PC-3 (cell line): ENCODE measurements around the gene C11orf21. TPM values are rescaled to one million over a fixed set of nuclear protein-coding genes. Genes with fewer than 3 reads are reported as not detected.

Source experiments
- ATAC-seq: fragments of 200-7000 bp; cut with Tn5 transposase; 2 replicates; pipeline ENCODE4 v1.9.1; 2020; ENCODE audit warnings: mild to moderate bottlenecking, moderate library complexity
- BruUV-seq: library from RNA; stranded (reverse); fragments of 400-500 nt; replicated peaks from 2 replicates; lab custom pipeline; 2021; lab: Mats Ljungman, UMichigan
- CTCF ChIA-PET: fragments of 300-600 bp; sonication (Branson Sonifier 250); formaldehyde crosslinking; loops from one replicate; lab custom pipeline; 2022; ENCODE audit warnings: antibody characterized with exemption; lab: Charles Lee
- POLR2A ChIA-PET: fragments of 300-600 bp; sonication (Branson Sonifier 250); formaldehyde crosslinking; loops from one replicate; lab custom pipeline; 2022; ENCODE audit warnings: antibody characterized with exemption; ENCODE audit not compliant: unreplicated experiment; lab: Charles Lee
- DNase-seq: peaks from one replicate; pipeline ENCODE4 v3.0.0-alpha.2; 2015
- H2AFZ ChIP-seq: fragments of 300-600 bp; sonication (generic); 2 replicates; pipeline ENCODE4 v1.6.0; 2016; ENCODE audit warnings: antibody characterized with exemption, low read length
- H3F3A ChIP-seq: fragments of 300-600 bp; sonication (generic); one replicate; pipeline ENCODE4 v1.6.0; 2017; ENCODE audit warnings: antibody characterized with exemption, low read length, control low read depth, mild to moderate bottlenecking; ENCODE audit not compliant: unreplicated experiment
- H3K27ac ChIP-seq: fragments of 300-600 bp; sonication (generic); 2 replicates; pipeline ENCODE4 v1.5.1; 2016; ENCODE audit warnings: mild to moderate bottlenecking, low read length
- H3K27me3 ChIP-seq: fragments of 300-600 bp; sonication (generic); 2 replicates; pipeline ENCODE4 v1.6.1; 2016; ENCODE audit warnings: low read length, mixed read lengths
- H3K36me3 ChIP-seq: fragments of 300-600 bp; sonication (generic); 2 replicates; pipeline ENCODE4 v1.6.1; 2016; ENCODE audit warnings: low read depth, mixed run types, low read length, mixed read lengths
- H3K4me1 ChIP-seq: fragments of 300-600 bp; sonication (generic); 2 replicates; pipeline ENCODE4 v1.5.1; 2016; ENCODE audit warnings: low read length; ENCODE audit not compliant: insufficient read depth
- H3K4me2 ChIP-seq: fragments of 300-600 bp; sonication (generic); 2 replicates; pipeline ENCODE4 v1.6.0; 2016; ENCODE audit warnings: low read length
- H3K4me3 ChIP-seq: fragments of 300-600 bp; sonication (generic); 2 replicates; pipeline ENCODE4 v1.5.1; 2016; ENCODE audit warnings: mild to moderate bottlenecking, low read length, mixed read lengths
- H3K79me2 ChIP-seq: fragments of 300-600 bp; sonication (generic); 2 replicates; pipeline ENCODE4 v1.6.1; 2017; ENCODE audit warnings: low read length, mixed read lengths
- H3K9ac ChIP-seq: fragments of 300-600 bp; sonication (generic); 2 replicates; pipeline ENCODE4 v1.6.0; 2016; ENCODE audit warnings: mild to moderate bottlenecking, low read length
- H3K9me2 ChIP-seq: fragments of 300-600 bp; sonication (generic); replicated peaks from 2 replicates; pipeline ENCODE4 v1.6.1; 2016; ENCODE audit warnings: mixed run types, low read length, mixed read lengths
- H3K9me3 ChIP-seq: fragments of 300-600 bp; sonication (generic); 2 replicates; pipeline ENCODE4 v1.6.1; 2016; ENCODE audit warnings: low read length, mixed read lengths
- H4K20me1 ChIP-seq: fragments of 300-600 bp; sonication (generic); 2 replicates; pipeline ENCODE4 v1.6.1; 2016; ENCODE audit warnings: low read length, mixed read lengths
- CTCF ChIP-seq: fragments of 300-600 bp; sonication (generic); conservative IDR thresholded peaks from 2 replicates; pipeline ENCODE4 v1.5.1; 2017; ENCODE audit warnings: antibody characterized with exemption, low read depth, mild to moderate bottlenecking, low read length
- EZH2 ChIP-seq: fragments of 300-600 bp; sonication (generic); IDR thresholded peaks from one replicate; pipeline ENCODE4 v1.6.1; 2017; ENCODE audit warnings: antibody characterized with exemption, mild to moderate bottlenecking, low read length; ENCODE audit not compliant: unreplicated experiment
- EZH2phosphoT487 ChIP-seq: fragments of 300-600 bp; sonication (generic); IDR thresholded peaks from 2 replicates; pipeline ENCODE4 v1.6.1; 2018; ENCODE audit warnings: mild to moderate bottlenecking, antibody characterized with exemption, low read length, borderline replicate concordance
- intact Hi-C: fragments of 100-400 bp; cut with micrococcal nuclease; formaldehyde crosslinking; loops from 2 replicates; pipeline ENCODE4 v1.9.0; 2023
- total RNA-seq: library from RNA; depleted of rRNA; stranded (reverse); fragments of >200 nt; gene quantifications from 2 replicates; pipeline ENCODE4 v1.2.3, GENCODE V29; 2014

Gene C11orf21
- total RNA-seq, 1 experiment from 2014 or later, result not detected

GRCh38 chr11:2318123-2318522 is 16.4 kb upstream of the C11orf21 start:
- H3K36me3 ChIP-seq, result no peaks in the 10 kb centered on the region
- no peaks in the 10 kb centered on the region for H3K4me1 ChIP-seq
- H3F3A ChIP-seq, result no peaks in the 10 kb centered on the region
- no peaks in the 10 kb centered on the region for H4K20me1 ChIP-seq
- H3K79me2 ChIP-seq, result no peaks in the 10 kb centered on the region
- BruUV-seq, result no TSS peak
- no peaks in the 10 kb centered on the region for H3K9me2 ChIP-seq
- no peaks in the 10 kb centered on the region for H3K9me3 ChIP-seq
- no peak overlapping the region for H3K4me3 ChIP-seq
- H3K4me2 ChIP-seq, result no peak overlapping the region
- ATAC-seq (no peak), DNase-seq (no peak)
- H2AFZ ChIP-seq, result no peak overlapping the region
- H3K27me3 ChIP-seq, result no peaks in the 10 kb centered on the region
- H3K9ac ChIP-seq, result no peak overlapping the region
- H3K27ac ChIP-seq, result no peak overlapping the region
- intact Hi-C loops, result no loop called here
- no peak for TF ChIP-seq EZH2phosphoT487
- TF ChIP-seq CTCF, result no peak
- no peak for TF ChIP-seq EZH2
- ChIA-PET CTCF (no interaction called here), POLR2A (interaction anchor here (0.6 kb wide), 1 partner anchor 103 kb away, joined by 3 read pairs; no protein-coding TSS in a partner anchor)

GRCh38 chr11:2317354-2318050 is 15.8 kb upstream of the C11orf21 start:
- Histone ChIP-seq H3K4me2 (no peak overlapping the region), H2AFZ (no peak overlapping the region), H3K9ac (no peak overlapping the region), H3K27me3 (no peaks in the 10 kb centered on the region), H4K20me1 (no peaks in the 10 kb centered on the region), H3K9me2 (no peaks in the 10 kb centered on the region), H3K79me2 (no peaks in the 10 kb centered on the region), H3K9me3 (no peaks in the 10 kb centered on the region), H3K4me3 (no peak overlapping the region), H3F3A (no peaks in the 10 kb centered on the region), H3K36me3 (no peaks in the 10 kb centered on the region), H3K4me1 (peaks cover 3% of the 10 kb centered on the region), H3K27ac (no peak overlapping the region)
- ChIA-PET POLR2A (no interaction called here), CTCF (no interaction called here)
- DNase-seq (no peak), ATAC-seq (no peak)
- intact Hi-C loops, result no loop called here
- BruUV-seq, result no TSS peak
- TF ChIP-seq EZH2phosphoT487 (no peak), CTCF (no peak), EZH2 (no peak)

- no peaks in the 10 kb centered on the region for H3K36me3 ChIP-seq
- ATAC-seq (no peak), DNase-seq (no peak)
- no peaks in the 10 kb centered on the region for H3F3A ChIP-seq
- no TSS peak for BruUV-seq
- H3K79me2 ChIP-seq, result no peaks in the 10 kb centered on the region
- intact Hi-C loops, result no loop called here
- TF ChIP-seq CTCF (no peak), EZH2phosphoT487 (no peak), EZH2 (no peak)
- H3K9me3 ChIP-seq, result no peaks in the 10 kb centered on the region
- no peak overlapping the region for H3K4me3 ChIP-seq
- no peak overlapping the region for H2AFZ ChIP-seq
- H4K20me1 ChIP-seq, result no peaks in the 10 kb centered on the region
- ChIA-PET POLR2A (no interaction called here), CTCF (no interaction called here)
- H3K27ac ChIP-seq, result no peak overlapping the region
- no peak overlapping the region for H3K4me2 ChIP-seq
- H3K4me1 ChIP-seq, result peaks cover 9% of the 10 kb centered on the region
- H3K27me3 ChIP-seq, result no peaks in the 10 kb centered on the region
- no peak overlapping the region for H3K9ac ChIP-seq
- no peaks in the 10 kb centered on the region for H3K9me2 ChIP-seq
Observed at GRCh38 chr11:2316963-2317244, 15.2 kb upstream of the C11orf21 start.
